HepG2 (cell line): ENCODE results near the gene MYL6. TPM values are rescaled to one million over a fixed set of nuclear protein-coding genes. Genes with fewer than 3 reads are reported as not detected.

Experiments
- ATAC-seq: fragments of 200-7000 bp; cut with Tn5 transposase; 3 replicates; pipeline ENCODE4 v1.9.1; 2020; ENCODE audit warnings: mild to moderate bottlenecking, moderate library complexity
- Bru-seq: library from RNA; stranded (reverse); fragments of 400-500 nt; gene quantifications from one replicate; lab custom pipeline; 2021; lab: Mats Ljungman, UMichigan
- BruChase-seq, 2 experiments: library from RNA; stranded (reverse); fragments of 400-500 nt; gene quantifications; one replicate each; lab custom pipeline; 2021; lab: Mats Ljungman, UMichigan
- BruUV-seq: library from RNA; stranded (reverse); fragments of 400-500 nt; replicated peaks from 2 replicates; lab custom pipeline; 2021; lab: Mats Ljungman, UMichigan
- CTCF ChIA-PET: fragments of 300-600 bp; formaldehyde crosslinking; extraction: SDS; loops from one replicate; lab custom pipeline; 2021; ENCODE audit warnings: low total read pairs, inconsistent platforms, low intra/inter-chr PET ratio; lab: Yijun Ruan, JAX
- POLR2A ChIA-PET: fragments of 350-600 bp; sonication (Branson Sonifier 250); formaldehyde crosslinking; loops from one replicate; lab custom pipeline; 2020; ENCODE audit warnings: antibody characterized with exemption, inconsistent platforms; lab: Yijun Ruan, JAX
- DNase-seq: peaks from one replicate; pipeline ENCODE4 v3.0.0-alpha.2; 2015; ENCODE audit warnings: low spot score
- FAIRE-seq: peaks from 3 replicates; lab custom pipeline; 2011; peaks lifted over from hg19 to GRCh38; lab: Jason Lieb, UNC
- H2AFZ ChIP-seq: one replicate; pipeline ENCODE4 v1.6.1; 2011; ENCODE audit warnings: low read length, inconsistent platforms
- H3K27ac ChIP-seq: fragments of 300-600 bp; 3 replicates; pipeline ENCODE4 v1.8.0; 2011; ENCODE audit warnings: mixed run types, mild to moderate bottlenecking, mixed read lengths, low read length, inconsistent platforms; ENCODE audit not compliant: insufficient read depth; ENCODE audit errors: extremely low read length
- H3K27me3 ChIP-seq, 2 experiments: fragments of 200-600 bp in 1 of 2; 2 replicates in 1 of 2; 3 replicates in 1 of 2; pipeline versions ENCODE4 v1.6.0 to v1.8.0; 2011; ENCODE audit warnings: low read length in 2 of 2, mild to moderate bottlenecking in 2 of 2, moderate library complexity in 2 of 2, inconsistent platforms in 1 of 2; ENCODE audit not compliant: insufficient read depth in 2 of 2, control insufficient read depth in 1 of 2
- H3K36me3 ChIP-seq, 2 experiments: fragments of 200-600 bp in 1 of 2; replicated peaks in 1 of 2; 2 replicates in 1 of 2; 3 replicates in 1 of 2; pipeline versions ENCODE4 v1.5.1 to v1.8.0; 2011; ENCODE audit warnings: low read length in 2 of 2, inconsistent platforms in 1 of 2; ENCODE audit not compliant: insufficient read depth in 2 of 2, control insufficient read depth in 1 of 2
- H3K4me1 ChIP-seq: 2 replicates; pipeline ENCODE4 v1.5.1; 2012; ENCODE audit warnings: low read length, inconsistent platforms; ENCODE audit not compliant: insufficient read depth
- H3K4me2 ChIP-seq: 2 replicates; pipeline ENCODE4 v1.6.0; 2011; ENCODE audit warnings: low read depth, low read length, inconsistent platforms
- H3K4me3 ChIP-seq, 3 experiments: fragments of 200-600 bp in 1 of 3; sonication (generic), shearing (Covaris generic) in 1 of 3; replicated peaks in 1 of 3; 2 replicates each; pipeline ENCODE4 v1.5.1; 2011 to 2016; ENCODE audit warnings: low read length in 3 of 3, inconsistent platforms in 2 of 3, low read depth in 2 of 3, mild to moderate bottlenecking in 2 of 3, control low read depth in 1 of 3, mixed read lengths in 1 of 3; ENCODE audit not compliant: insufficient read depth in 1 of 3
- H3K79me2 ChIP-seq: one replicate; pipeline ENCODE4 v1.6.1; 2011; ENCODE audit warnings: low read length, inconsistent platforms; ENCODE audit not compliant: insufficient read depth
- H3K9ac ChIP-seq: 2 replicates; pipeline ENCODE4 v1.6.0; 2011; ENCODE audit warnings: mild to moderate bottlenecking, low read depth, low read length, inconsistent platforms; ENCODE audit not compliant: insufficient read depth
- H3K9me3 ChIP-seq: 2 replicates; pipeline ENCODE4 v1.5.1; 2012; ENCODE audit warnings: mild to moderate bottlenecking, low read length
- H4K20me1 ChIP-seq: 2 replicates; pipeline ENCODE4 v1.6.0; 2011; ENCODE audit warnings: inconsistent platforms, mild to moderate bottlenecking, low read length, moderate library complexity; ENCODE audit not compliant: insufficient read depth
- GLI4 ChIP-seq: sonication (generic); formaldehyde crosslinking; IDR thresholded peaks from 2 replicates; pipeline ENCODE4 v1.5.1; 2020; ENCODE audit warnings: missing genetic modification reagents, mild to moderate bottlenecking, moderate library complexity, borderline replicate concordance
- HIVEP1 ChIP-seq: sonication (generic); formaldehyde crosslinking; IDR thresholded peaks from 2 replicates; pipeline ENCODE4 v1.4.0; 2020; ENCODE audit warnings: mild to moderate bottlenecking, missing genetic modification reagents
- NCOA1 ChIP-seq: sonication (generic); formaldehyde crosslinking; IDR thresholded peaks from 2 replicates; pipeline ENCODE4 v1.9.0; 2021; ENCODE audit warnings: missing genetic modification reagents
- NFE2L1 ChIP-seq: sonication (generic); formaldehyde crosslinking; IDR thresholded peaks from 2 replicates; pipeline ENCODE4 v1.4.0; 2020; ENCODE audit warnings: missing genetic modification reagents, mild to moderate bottlenecking, borderline replicate concordance
- SKIL ChIP-seq: sonication (generic); formaldehyde crosslinking; IDR thresholded peaks from 2 replicates; pipeline ENCODE4 v1.8.0; 2022; ENCODE audit warnings: missing genetic modification reagents, mild to moderate bottlenecking, moderate library complexity, borderline replicate concordance
- ZBTB44 ChIP-seq: sonication (generic); formaldehyde crosslinking; IDR thresholded peaks from 2 replicates; pipeline ENCODE4 v1.4.0; 2020; ENCODE audit warnings: missing genetic modification reagents
- ZNF138 ChIP-seq: sonication (generic); formaldehyde crosslinking; IDR thresholded peaks from 2 replicates; pipeline ENCODE4 v1.5.0; 2020; ENCODE audit warnings: mild to moderate bottlenecking, low read depth, missing genetic modification reagents
- ZNF746 ChIP-seq: sonication (generic); formaldehyde crosslinking; IDR thresholded peaks from 2 replicates; pipeline ENCODE4 v1.8.0; 2022; ENCODE audit warnings: mild to moderate bottlenecking, missing genetic modification reagents
- ZSCAN31 ChIP-seq: sonication (generic); formaldehyde crosslinking; IDR thresholded peaks from 2 replicates; pipeline ENCODE4 v1.5.0; 2020; ENCODE audit warnings: low read depth, mild to moderate bottlenecking, missing genetic modification reagents
- WGBS: methylation state at CpG from one replicate; pipeline ENCODE4 v1.1.6; 2017; ENCODE audit warnings: low lambda C conversion rate; 5-methylcytosine and 5-hydroxymethylcytosine counted together
- in situ Hi-C: cut with HindIII; loops from 2 replicates; pipeline ENCODE4 v1.10.0; 2017; ENCODE audit warnings: low pct_unique_long_range_greater_than_20kb; ENCODE audit not compliant: extremely low pct_ligation_motif_present
- intact Hi-C: fragments of 100-400 bp; cut with micrococcal nuclease; formaldehyde crosslinking; loops from one replicate; pipeline ENCODE4 v1.10.0; 2022; ENCODE audit not compliant: unreplicated experiment
- long read RNA-seq, 2 experiments: library from RNA in 1 of 2; library from polyadenylated mRNA in 1 of 2; stranded (forward) in 1 of 2; unstranded in 1 of 2; transcript quantifications; one replicate each; pipeline ENCODE4 v2.0.0, GENCODE V29; 2019 to 2022
- polyA minus RNA-seq, 3 experiments: library from RNA; depleted of rRNA, polyadenylated mRNA; stranded (reverse); fragments of >200 nt; gene quantifications; 2 replicates each; pipeline ENCODE4 v1.2.3, GENCODE V29; 2011; ENCODE audit warnings: low replicate concordance in 1 of 3
- polyA plus RNA-seq, 8 experiments: library from polyadenylated mRNA; depleted of rRNA in 3 of 8; stranded (reverse) in 7 of 8; unstranded in 1 of 8; fragments of >200 nt; fragmentation: Illumina TruSeq in 4 of 8; extraction: Trizol in 4 of 8; gene quantifications; 2 replicates each; pipeline versions ENCODE4 v1.2.1 to v1.2.3, GENCODE V29; 2011 to 2016; ENCODE audit warnings: low read depth in 4 of 8, missing spikeins in 1 of 8, mixed read lengths in 1 of 8; ENCODE audit not compliant: insufficient read depth in 1 of 8
- total RNA-seq, 5 experiments: library from RNA; depleted of rRNA; stranded (reverse); fragments of >200 nt; fragmentation: Illumina TruSeq; extraction: Trizol; gene quantifications; 2 replicates each; pipeline ENCODE4 v1.2.3, GENCODE V29; 2016; ENCODE audit warnings: low read depth in 1 of 5
- TF ChIP-seq, protein P1 (sequence below): sonication (generic); formaldehyde crosslinking; IDR thresholded peaks from 2 replicates; pipeline ENCODE4 v1.8.1; 2023; ENCODE audit warnings: mild to moderate bottlenecking, missing genetic modification reagents

MYL6 gene
- 1,192 and 1,778 TPM in 2 replicates for total RNA-seq (2016; rRNA removed; fragmentation: Illumina TruSeq; extraction: Trizol)
- total RNA-seq (2016; cell fraction: cytosol; rRNA removed; fragmentation: Illumina TruSeq; extraction: Trizol; ENCODE audit: low read depth), result 428 and 482 TPM in 2 replicates
- 1,256 and 1,894 TPM in 2 replicates for total RNA-seq (2016; cell fraction: insoluble cytoplasmic fraction; rRNA removed; fragmentation: Illumina TruSeq; extraction: Trizol)
- 384 and 408 TPM in 2 replicates for total RNA-seq (2016; cell fraction: membrane; rRNA removed; fragmentation: Illumina TruSeq; extraction: Trizol)
- total RNA-seq (2016; cell fraction: nucleus; rRNA removed; fragmentation: Illumina TruSeq; extraction: Trizol), result 421 and 427 TPM in 2 replicates
- 983 and 1,127 TPM in 2 replicates for polyA plus RNA-seq (2011; rRNA removed)
- polyA plus RNA-seq (2011; cell fraction: cytosol; rRNA removed), result 1,443 and 1,577 TPM in 2 replicates
- 447 and 559 TPM in 2 replicates for polyA plus RNA-seq (2011; cell fraction: nucleus; rRNA removed)
- 597 and 749 TPM in 2 replicates for polyA plus RNA-seq (2012)
- 405 and 433 TPM in 2 replicates for polyA plus RNA-seq (2016; cell fraction: cytosol; fragmentation: Illumina TruSeq; extraction: Trizol; ENCODE audit: low read depth)
- polyA plus RNA-seq (2016; cell fraction: insoluble cytoplasmic fraction; fragmentation: Illumina TruSeq; extraction: Trizol; ENCODE audit: low read depth), result 1,500 and 1,664 TPM in 2 replicates
- 283 and 315 TPM in 2 replicates for polyA plus RNA-seq (2016; cell fraction: membrane; fragmentation: Illumina TruSeq; extraction: Trizol; ENCODE audit: low read depth)
- 579 and 630 TPM in 2 replicates for polyA plus RNA-seq (2016; cell fraction: nucleus; fragmentation: Illumina TruSeq; extraction: Trizol; ENCODE audit: insufficient read depth, low read depth)
- polyA minus RNA-seq (2011; rRNA and poly(A)+ RNA removed; ENCODE audit: low replicate concordance), result 230 and 730 TPM in 2 replicates
- polyA minus RNA-seq (2011; cell fraction: cytosol; rRNA and poly(A)+ RNA removed), result 135 and 172 TPM in 2 replicates
- polyA minus RNA-seq (2011; cell fraction: nucleus; rRNA and poly(A)+ RNA removed), result 220 and 358 TPM in 2 replicates
- percentile 97 among the genes with signal in this experiment for Bru-seq, nascent RNA
- percentile 96 among the genes with signal in this experiment for BruChase-seq, experiment 1, labeled RNA remaining after a 6-hour chase
- percentile 93 among the genes with signal in this experiment for BruChase-seq, experiment 2, labeled RNA remaining after a 2-hour chase
- long read RNA-seq, experiment 1, transcript MYL6-211 (5 exons, 528 nt), result minor isoform, 6 of 632 reads
- long read RNA-seq, experiment 1, transcript MYL6-218 (7 exons, 901 nt), result minor isoform, 53 of 632 reads
- long read RNA-seq, experiment 1, transcript MYL6-207 (6 exons, 655 nt), result major isoform, 478 of 632 reads
- long read RNA-seq, experiment 1, partial matches to known transcripts, result 66 of 632 reads
- long read RNA-seq, experiment 1, other reads (novel, unspliced or antisense), result 26 of 632 reads
- long read RNA-seq, experiment 2, transcript MYL6-207 (6 exons, 655 nt), result major isoform, 273 of 451 reads
- long read RNA-seq, experiment 2, transcript MYL6-218 (7 exons, 901 nt), result minor isoform, 28 of 451 reads
- long read RNA-seq, experiment 2, partial matches to known transcripts, result 123 of 451 reads
- long read RNA-seq, experiment 2, other reads (novel, unspliced or antisense), result 18 of 451 reads

GRCh38 chr12:56158029-56158925 is at the start of gene MYL6:
TSS of gene MYL6 (plus strand) at chr12:56158359. CDS start at chr12:56158402, 43 bp downstream.
- H3K27me3 ChIP-seq, result no peaks in the 10 kb centered on the region; a peak in 1 of 5 replicates
- no peak within 1 kb of the TSS for H2AFZ ChIP-seq
- H3K9me3 ChIP-seq, result no peaks in the 10 kb centered on the region
- H3K4me3 ChIP-seq, result peak within 1 kb of the TSS; percentile 92 to 99 (median 95)
- H3K36me3 ChIP-seq, result peaks cover 21 to 35% of the 10 kb centered on the region in 2 experiments
- intact Hi-C loops (loop anchor here (2.0 to 5.0 kb wide), 2 partner anchors 31 to 34 kb away; no protein-coding TSS in a partner anchor), in situ Hi-C loops (loop anchor here (5.0 kb wide), 1 partner anchor 36 kb away; no protein-coding TSS in a partner anchor)
- peaks cover 64% of the 10 kb centered on the region for H3K4me1 ChIP-seq
- ChIA-PET CTCF (interaction anchor here (1.2 to 1.8 kb wide), 3 partner anchors 31 to 32 kb away, joined by 3 to 7 read pairs (median 3); partner anchors contain the start of gene SMARCC2), POLR2A (interaction anchor here (0.5 to 3.4 kb wide), 14 partner anchors 8 to 228 kb away, joined by 3 to 30 read pairs (median 5); partner anchors contain the start of genes ESYT1, RNF41, RPL41 and SMARCC2)
- ATAC-seq, result peak; percentile 84
- H3K27ac ChIP-seq, result peak within 1 kb of the TSS; percentile 87
- H3K9ac ChIP-seq, result peak within 1 kb of the TSS; percentile 100
- peak; percentile 96 for DNase-seq
- no TSS peak for BruUV-seq
- H4K20me1 ChIP-seq, result peaks cover 28% of the 10 kb centered on the region
- under 1% methylated on average over 23 of the region's 30 CpGs for WGBS
- peak; percentile 78 for FAIRE-seq
- H3K79me2 ChIP-seq, result peaks cover 31% of the 10 kb centered on the region
- peak within 1 kb of the TSS; percentile 83 for H3K4me2 ChIP-seq
- TF ChIP-seq, protein P1, sequence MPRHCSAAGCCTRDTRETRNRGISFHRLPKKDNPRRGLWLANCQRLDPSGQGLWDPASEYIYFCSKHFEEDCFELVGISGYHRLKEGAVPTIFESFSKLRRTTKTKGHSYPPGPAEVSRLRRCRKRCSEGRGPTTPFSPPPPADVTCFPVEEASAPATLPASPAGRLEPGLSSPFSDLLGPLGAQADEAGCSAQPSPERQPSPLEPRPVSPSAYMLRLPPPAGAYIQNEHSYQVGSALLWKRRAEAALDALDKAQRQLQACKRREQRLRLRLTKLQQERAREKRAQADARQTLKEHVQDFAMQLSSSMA, result no peak
- TF ChIP-seq HIVEP1 (CRISPR knock-in tag) (no peak), ZSCAN31 (CRISPR knock-in tag) (0 out of 2 replicates have a peak, but pooled peaks have one; percentile 39), NFE2L1 (CRISPR knock-in tag) (no peak), NCOA1 (CRISPR knock-in tag) (no peak), ZNF138 (CRISPR knock-in tag) (0 out of 2 replicates have a peak, but pooled peaks have one; percentile 30), ZNF746 (0 out of 2 replicates have a peak, but pooled peaks have one; percentile 15), GLI4 (0 out of 2 replicates have a peak, but pooled peaks have one; percentile 51), ZBTB44 (CRISPR knock-in tag) (no peak), SKIL (CRISPR knock-in tag) (peak; percentile 23; the same call in 1 of the 2 replicates)
